ENCODE data around the gene WDR27.

The WDR27 gene

DNA sequence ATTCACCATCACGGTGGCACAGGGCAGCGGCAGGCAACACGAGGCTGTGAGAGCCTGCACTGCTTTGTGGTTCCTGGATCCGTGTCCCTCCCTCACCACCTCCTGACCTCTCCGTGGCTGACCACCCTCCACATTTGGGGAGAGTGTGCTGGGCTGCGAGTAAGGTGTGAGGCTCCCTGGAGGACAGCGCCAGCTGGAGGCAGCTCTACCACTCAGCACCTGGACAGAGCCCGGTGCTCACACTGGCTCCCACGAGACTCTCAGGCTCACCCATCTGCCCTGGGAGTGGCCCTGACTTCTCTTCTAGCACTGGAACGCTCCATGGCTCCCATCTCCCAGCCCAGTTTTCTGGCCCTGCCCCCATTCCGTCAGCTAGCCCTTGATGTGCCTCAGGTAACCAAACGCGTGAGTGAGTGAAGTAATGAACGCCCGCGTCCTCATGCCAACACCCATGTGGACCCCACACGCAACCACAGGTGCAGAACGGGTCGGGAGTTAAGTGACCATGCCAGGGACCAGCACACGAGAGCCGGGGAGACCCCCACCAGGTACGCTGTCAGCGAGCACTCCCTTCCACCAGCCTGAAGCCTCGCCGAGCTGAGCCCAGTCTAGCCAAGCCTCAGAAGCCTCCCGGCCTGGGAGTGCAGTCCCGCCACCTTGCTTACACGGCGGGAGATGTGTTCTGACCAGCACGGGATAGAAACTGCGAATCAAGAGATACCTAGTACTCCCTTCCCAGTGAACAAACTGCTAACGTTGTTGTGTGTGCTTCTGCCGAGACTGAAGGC lies 137.2 kb downstream of the WDR27 start:
- DNase-seq (ENCODE audit: low spot score) = no peak

DNA sequence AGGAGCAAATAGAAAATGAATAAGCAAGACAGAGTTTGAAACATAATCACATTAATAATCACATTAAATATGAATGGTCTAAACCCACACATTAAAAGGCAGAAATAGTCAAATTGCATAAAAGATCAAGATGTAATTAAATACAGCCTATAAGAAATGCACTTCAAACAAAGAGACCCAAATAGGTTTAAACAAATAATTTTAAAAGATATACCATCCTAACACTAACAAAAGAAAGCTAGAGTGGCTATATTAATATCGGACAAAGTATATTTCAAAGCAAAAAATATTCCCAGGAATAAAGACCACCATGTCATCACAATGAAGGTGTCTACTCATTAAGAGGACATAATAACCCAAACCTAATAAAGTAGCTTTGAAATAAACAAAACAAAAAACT lies 140.2 kb downstream of the WDR27 start:
- no peak for DNase-seq (ENCODE audit: low spot score)

DNA sequence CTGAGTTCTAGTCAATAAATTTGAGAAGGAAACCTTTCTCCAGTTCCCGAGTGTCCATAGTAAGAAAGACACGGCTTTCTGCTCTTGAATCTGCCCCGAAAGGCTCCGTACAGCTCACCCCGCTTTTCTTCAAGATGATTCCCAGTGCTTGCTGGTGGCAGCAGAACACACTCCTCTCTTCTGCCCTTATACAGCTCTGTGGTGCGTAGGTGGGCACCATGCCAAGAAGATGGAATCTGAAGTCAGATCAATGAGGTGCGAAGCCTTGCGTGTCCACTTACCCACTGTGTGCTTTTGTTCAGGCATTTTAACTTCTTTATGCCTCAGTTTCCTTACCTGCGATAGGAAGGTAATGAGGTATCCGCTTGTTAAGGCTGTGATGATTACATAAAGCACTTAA lies 142.2 kb downstream of the WDR27 start:
- no peak for DNase-seq (ENCODE audit: low spot score)

DNA sequence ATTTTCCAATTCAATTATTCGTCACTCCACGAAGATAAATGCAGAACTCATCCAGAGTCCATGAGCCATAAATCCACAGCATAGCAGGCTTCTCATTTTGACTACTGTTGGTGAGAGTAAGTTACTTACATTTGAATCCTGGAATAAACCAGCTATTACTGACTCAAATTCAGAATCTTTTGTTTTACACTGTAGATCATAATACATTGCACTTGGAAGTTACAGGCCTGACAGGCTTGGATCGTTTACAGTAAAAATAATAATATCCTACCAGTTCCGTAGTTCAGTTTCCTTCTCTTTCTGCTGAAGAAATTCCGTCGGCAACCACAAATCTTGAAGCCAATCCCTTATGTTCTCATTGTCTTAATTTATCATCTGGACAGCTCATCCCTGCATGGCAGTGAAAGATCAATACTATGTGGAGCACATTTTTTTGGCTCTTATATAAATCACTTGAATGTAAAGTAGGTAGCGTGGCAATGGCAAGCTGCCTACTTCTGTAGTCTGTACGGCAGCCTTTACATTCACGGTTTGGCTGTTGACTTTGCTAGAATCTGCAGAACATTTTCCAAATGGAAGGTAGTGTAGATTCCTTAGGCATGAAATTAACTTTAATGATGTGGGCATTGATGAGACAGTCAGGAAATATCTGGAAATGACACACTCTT lies 142.9 kb downstream of the WDR27 start:
- DNase-seq (ENCODE audit: low spot score) = no peak

DNA sequence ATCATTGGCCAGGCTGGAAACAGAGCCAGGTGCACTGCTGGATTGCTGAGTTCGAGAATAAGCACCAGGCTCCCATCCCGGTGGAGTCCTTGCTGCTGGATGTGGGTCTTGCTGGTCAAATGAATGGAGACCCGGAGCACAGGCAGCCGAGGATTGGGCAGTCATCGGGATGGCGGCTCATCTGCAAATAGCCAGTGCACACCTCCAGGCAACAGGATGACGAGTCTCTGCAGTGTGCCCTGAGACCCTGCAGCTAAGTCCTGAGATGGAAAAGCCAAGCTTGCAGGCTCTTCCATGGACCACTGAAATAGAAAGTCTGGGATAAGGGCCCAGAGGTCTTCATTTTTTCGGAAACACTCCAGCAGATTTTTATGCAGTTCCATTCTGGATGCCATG lies 143.5 kb downstream of the WDR27 start:
- DNase-seq (ENCODE audit: low spot score) = no peak

DNA sequence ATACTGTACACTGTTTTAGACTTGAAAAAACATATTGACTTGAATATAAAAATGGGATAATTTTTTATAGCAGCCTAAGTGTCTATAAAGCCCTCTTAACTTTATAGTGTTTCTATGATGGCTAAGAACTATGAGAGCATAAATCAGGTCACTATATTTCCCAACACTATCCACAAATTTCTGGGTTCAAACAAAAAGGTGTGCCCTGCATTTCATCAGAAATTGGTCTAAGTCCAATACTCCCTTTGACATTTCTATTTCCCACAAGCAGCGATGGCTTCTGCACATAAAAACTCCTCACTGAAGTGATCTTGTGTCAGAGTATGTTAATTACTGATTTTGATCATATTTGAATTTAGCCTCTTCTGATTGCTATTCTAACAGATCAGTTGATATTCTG lies 143.9 kb downstream of the WDR27 start:
- DNase-seq (ENCODE audit: low spot score) = no peak

DNA sequence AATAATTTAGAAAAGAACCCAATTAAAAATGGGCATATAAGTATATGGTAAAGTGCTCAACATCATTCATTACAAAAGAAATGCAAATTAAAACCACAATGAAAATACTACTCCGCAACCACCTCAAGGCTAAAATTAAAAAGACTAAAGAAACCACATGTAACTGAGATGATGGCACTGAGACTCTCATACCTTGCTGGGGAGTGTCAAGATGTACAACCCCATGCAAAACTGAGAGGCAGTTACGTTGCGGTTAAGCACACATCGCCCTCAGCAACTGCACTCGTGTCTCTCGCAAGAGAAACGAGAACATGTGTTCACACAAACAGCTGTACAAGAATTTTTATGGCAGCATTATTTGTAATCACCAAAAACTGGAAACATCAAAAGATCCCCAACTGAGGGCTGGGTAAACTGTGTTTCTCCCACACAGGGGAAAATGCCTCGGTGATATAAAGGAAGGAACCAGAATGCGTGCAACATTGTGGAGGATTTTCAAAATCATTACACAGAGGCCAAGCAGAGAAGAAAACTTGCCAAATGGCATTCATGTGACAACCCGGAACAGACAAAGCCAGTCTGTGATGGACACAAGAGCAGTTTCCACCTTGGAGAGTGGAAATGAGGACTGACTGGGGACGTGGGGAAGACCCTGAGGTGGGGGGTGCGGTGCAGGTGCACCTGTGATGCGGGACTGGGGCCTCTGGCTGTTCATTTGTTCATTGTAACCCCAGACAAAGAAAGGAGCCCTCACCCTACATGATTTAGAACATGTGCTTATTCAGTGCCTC lies 144.9 kb downstream of the WDR27 start:
- no peak for DNase-seq (ENCODE audit: low spot score)

DNA sequence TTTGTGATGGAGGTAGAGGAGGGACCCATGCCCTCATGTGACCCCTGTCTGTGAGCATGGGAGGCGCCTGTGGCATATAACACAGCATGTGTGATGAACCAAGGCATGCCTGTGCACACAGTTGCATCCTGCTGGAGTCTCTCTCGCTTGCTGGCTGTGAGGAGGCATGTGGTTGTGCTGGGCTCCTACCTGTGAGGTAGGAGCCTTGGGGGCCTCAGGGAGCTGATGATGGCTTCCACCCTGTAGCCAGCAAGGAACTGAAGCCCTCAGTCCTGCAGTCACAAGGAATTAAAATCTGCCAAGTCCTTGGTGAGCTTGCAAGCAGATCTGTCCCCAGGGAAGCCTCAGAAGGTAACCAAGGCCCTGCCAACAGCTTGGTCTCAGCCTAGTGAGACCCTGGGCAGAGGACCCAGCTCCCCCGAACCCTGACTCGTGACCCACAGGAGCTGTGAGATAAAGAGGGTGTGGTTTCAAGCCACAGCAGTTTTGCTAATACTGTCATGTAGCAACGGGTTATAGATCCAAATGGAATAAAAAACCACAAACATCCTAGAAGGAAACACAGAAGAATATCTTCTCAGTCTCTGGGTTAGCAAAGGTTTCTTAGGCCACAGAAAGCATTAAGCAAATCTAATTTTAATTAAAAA lies 145.7 kb downstream of the WDR27 start:
- no peak for DNase-seq (ENCODE audit: low spot score)

DNA sequence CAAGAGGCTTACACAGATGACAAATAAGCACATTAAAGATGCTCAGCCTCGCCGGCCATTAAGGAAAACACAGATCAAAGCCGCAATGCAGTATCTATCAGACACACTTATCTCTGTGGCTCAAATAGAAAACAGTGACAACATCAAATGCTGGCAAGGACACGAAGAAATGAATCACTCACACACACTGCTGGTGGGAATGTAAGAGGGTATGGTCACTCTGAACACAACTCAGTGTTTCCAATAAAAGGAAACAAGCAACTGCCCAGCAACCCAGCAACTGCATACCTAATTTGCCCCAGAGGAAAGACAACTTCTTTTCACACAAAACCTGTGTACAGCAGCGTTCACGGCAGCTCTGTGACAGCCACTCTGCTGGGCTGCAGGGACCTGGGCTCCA lies 155.8 kb downstream of the WDR27 start:
- no peak for DNase-seq (ENCODE audit: low spot score)

DNA sequence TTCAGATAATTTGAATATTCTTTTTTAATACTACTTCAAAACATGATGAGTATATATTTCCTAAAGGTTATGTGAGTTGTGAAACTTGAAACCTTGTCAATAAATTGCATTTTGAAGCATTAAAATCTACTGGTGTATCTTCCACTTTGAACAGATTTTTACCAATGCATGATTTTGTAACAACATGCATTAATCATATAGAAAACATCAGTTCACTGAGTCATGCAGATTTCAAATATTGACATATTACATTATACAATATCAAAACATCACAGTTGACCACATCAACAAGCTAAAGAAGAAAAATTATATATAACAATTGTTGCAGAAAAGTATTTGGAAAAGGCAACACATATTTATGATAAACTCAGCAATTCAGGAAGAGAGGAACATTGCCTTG lies 158.1 kb downstream of the WDR27 start:
- DNase-seq (ENCODE audit: low spot score) = no peak

DNA sequence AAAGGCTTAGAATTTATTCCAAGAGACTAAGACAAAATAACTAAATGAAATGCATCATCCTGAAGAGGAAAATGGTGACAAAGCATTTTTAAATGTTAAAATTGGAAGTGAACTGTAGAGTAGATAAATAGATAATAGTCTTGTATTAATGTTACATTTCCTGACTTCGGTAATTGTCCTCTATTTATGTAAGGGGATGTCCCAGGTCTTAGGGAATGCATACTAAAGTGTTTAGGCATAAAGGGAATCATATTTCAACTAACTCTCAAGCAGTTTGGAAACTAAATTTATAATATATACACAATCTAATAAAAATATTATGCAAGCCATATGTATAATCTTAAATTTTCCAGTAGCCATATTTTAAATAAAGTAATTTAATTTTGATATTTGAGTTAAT lies 159.3 kb downstream of the WDR27 start:
- no peak for DNase-seq (ENCODE audit: low spot score)

DNA sequence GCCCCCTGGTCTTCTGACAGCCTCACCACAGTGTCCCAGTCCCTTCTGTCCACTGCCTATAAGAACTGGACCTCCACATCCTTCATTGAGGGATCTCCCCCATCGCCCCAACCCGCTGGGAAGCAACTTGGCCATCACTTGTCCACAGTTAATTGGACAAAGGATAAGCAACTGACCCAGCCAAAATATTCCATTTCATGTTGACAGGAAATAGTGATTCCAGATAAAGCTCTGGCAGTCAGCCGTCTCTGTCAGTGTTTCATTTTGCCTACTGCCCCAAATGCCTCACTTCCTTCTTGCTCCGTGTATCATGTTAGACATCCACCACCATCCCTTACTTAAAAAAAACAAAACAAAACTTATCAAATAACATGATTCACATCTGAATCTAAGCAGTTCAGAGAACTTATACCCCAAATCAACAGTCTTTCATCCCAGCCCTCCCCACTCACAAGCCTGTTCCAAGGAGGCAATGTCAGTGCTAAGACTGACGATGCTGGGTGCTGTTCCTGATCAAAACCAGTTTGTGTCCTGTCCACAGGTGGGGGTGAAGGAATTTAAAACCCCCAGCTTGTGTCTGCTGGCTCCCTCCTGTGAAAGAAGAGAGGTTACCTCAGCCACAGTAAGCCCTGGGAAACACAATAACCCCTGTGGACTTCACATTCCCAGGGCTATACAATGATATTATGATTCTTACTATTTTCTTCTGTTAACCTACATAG lies 162.5 kb downstream of the WDR27 start:
- DNase-seq (ENCODE audit: low spot score) = no peak

DNA sequence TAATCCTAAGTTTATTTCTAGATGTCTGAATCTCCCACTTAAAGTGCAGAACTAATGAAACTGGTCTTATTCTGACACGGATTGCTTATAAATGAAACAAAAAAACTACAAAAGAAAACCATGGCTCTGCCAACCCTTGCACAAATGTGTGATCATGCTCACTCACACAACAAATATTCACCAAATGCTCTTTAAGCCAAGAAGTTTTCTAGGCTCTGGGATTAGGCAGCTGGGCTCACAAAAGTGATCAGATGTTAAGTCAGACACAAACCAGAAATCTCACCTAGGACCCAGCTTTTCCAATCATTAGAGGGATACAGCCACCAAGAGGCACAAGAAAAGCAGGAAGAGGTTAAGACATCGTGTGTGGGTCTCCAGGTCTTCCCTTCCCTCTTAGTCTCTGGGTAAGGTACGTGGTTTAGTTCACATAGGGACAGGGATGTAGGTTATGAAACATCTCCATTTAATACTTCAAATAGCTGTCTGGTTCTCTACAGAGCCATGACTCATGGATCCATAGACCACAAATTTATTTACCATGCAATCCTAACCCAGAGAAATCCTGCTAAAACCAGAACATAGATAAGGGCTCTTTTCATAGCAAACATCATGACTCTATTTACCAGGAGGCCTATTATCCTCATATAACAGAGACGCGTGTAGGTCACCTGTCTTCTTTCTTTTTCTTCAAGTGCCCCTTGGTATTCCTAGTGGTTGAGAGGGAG lies 165.2 kb downstream of the WDR27 start:
- DNase-seq (ENCODE audit: low spot score) = no peak

DNA sequence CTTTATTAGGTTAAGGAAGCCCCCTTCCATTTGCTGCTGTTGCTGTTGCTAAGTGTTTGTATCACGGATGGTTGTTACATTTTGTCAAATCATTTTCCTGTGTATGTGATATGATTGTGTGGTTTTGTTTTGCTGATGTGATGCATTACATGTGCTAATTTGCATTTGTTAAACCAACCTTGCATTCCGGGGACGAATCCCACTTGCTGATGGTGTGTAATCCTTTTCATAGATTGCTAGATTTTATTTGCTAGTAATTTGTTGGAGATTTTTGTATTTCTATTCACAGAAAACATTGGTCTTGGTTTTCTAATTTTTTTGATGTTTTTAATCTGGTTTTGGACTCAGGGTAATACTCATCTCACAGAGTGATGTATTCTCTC lies 167.8 kb downstream of the WDR27 start:
- no peak for DNase-seq (ENCODE audit: low spot score)

DNA sequence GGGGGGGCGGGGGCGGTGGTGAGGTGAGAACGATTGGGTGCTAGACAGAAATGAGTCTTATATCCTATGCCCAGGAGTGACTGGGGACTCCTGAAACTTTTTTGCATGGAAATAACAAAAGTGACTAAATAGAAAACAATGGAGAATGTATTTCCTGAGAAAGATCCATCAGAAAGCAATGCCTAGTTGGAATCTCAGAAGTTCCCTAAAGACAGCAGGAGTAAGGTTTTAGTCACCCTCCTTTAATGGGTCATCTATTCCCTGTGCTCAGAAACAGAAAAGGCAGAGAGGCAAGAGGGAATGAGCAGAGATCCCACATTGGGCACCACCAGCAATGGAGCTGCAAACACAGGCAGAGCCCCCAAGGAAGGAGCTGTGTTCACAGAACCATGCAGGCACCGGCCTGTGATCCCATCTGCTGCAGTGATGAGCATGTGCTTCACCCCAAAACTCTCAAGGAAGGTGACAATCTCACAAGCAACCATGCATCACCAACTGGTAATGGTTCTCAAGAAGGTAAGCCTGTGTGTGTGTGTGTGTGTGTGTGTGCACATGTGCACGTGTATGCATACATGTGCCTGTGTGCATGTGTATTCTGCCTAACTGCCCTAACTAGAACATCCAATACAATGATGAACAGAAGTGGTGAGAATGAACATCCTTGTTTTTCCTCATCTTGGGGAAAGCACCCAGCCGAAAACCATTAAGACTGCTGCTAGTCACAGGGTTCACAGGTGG lies 168.4 kb downstream of the WDR27 start:
- no peak for DNase-seq (ENCODE audit: low spot score)

DNA sequence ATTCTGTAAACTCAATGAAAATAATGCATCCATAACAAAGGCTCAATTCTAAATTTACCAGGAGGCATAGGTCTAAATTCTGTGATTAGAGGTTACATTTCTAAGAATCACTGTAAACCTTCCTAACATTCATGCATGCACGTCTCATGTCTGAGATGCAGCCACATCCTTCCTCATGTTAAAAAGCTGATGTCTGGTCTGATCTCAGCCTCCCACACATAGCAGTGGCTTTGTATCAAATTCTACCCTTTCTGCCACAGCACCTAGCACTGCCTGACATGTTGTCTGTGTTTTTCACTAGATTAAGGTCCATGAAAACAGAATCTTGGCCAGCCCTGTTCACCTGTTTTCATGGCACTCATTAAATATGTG lies 171.1 kb downstream of the WDR27 start:
- DNase-seq (ENCODE audit: low spot score) = no peak

DNA sequence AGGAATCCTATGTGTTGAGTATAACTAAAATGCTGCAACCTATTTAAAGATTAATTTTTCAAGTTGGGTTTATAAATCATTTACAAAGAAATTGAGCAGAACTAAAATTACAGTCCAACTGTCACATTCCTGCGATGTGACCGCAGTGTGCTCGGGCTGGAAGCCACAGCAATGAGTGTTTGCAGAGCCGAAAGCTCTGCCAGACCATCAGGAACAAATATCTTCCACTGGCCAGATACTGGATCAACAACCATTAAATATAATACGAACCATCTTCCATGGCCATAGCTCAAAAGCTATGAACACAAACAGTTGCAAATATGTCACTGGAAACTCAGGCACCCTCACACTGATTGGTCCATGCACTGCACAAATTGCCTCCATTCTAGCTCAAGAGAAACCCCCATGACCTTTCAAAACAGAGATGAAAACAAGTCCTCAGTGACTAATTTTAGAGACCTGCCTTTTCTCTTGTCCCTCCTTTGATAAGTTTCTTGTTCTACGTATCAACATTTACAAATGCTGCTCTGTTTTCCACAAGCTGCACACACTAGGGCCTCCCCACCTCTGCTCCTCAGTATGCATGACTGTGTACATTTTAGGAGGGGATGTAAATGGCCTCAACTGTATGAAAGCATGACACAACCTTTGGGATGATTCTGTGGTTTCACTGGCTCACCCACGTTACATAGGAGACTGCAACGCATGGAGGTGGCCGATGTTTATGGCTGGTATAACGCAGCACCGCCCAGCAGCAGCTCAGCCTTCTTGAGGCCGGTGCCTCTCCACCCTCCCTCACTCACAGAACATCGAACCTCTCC lies 171.7 kb downstream of the WDR27 start:
- DNase-seq (ENCODE audit: low spot score) = no peak

DNA sequence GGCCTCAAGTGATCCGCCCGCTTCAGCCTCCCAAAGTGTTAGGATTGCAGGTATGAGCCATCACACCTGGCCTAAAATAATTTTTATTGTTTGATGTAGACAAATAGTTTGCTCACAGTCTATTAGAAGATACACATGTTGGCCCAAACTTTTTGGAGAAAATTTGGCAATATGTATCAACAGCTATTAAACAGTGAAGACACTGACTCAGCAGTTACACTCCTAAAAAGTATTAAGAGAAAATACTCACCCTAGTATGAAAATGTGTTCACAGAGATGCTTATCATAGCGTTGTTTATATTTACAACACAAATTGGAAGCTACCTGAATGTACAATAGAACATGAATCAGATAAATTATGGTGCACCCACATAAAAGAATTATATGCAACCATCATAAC lies 173.1 kb downstream of the WDR27 start:
- DNase-seq (ENCODE audit: low spot score) = no peak

DNA sequence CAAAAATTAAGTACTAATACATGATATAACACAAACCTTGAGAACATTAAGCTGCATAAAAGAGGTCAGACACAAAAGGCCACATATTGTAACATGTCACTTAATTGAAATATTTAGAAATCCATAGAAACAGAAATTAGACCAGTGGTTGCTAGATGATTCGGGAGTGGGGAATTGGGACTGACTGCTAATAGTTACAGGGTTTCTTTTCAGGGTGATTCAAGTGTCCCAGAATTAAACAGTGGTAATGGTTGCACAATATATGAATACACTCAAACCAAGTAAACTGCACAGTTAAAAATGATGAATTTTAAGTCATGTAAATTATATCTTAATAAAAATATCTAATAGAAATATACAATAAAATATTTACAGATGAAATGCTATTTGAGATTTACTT lies 174.5 kb downstream of the WDR27 start:
- no peak for DNase-seq (ENCODE audit: low spot score)

DNA sequence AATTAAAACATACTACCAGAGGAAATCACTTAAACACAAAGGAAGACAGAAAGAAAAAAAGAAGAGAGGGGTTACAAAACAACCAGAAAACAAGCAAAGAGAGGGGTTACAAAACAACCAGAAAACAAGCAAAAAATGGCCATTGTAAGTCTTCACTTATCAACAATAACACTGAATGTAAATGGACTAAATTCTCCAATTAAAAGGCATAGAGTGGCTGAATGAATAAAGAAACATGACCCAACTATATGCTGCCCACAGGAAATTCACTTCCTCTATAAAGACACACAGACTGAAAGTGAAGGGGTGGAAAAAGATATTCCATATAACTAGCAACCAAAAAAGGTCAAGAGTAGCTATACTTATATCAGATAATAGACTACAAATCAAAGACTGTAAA lies 180.0 kb downstream of the WDR27 start:
- no peak for DNase-seq (ENCODE audit: low spot score)

All from LoVo (cell line).